Astrocyte (in vitro differentiated cells and primary cell): ENCODE results near the gene NNAT.
"Not testable (repeated sequence)": the region's sequence is repeated elsewhere in the genome, so short reads cannot be mapped to it uniquely, and the experiment has no call there.

ENCODE experiments used
- CTCF ChIP-seq: IDR thresholded peaks from 2 replicates; pipeline ENCODE4 v1.5.1; 2011; ENCODE audit warnings: low read depth, mild to moderate bottlenecking, inconsistent platforms, low read length, moderate library complexity; ENCODE audit not compliant: insufficient read depth
- EZH2 ChIP-seq: IDR thresholded peaks from 2 replicates; pipeline ENCODE4 v1.6.1; 2012; ENCODE audit warnings: mild to moderate bottlenecking, low read length, inconsistent platforms; ENCODE audit not compliant: insufficient read depth

GRCh38 chr20:37551660-37552059, 30.6 kb downstream of the NNAT start:
- not testable (repeated sequence) for TF ChIP-seq CTCF, EZH2
